NCI-H526 treated with DMSO at 0.1 percent for 48 hours (cell line): ENCODE measurements around the gene SHISAL1.

Source experiments
- DNase-seq: peaks from one replicate; lab custom pipeline; 2025; lab: John Stamatoyannopoulos, UW

SHISAL1 gene

GRCh38 chr22:44312766-44313165 is at the start of gene SHISAL1:
Gene SHISAL1, minus strand, starts transcription at chr22:44312951. Its CDS starts 12,006 bp downstream, at chr22:44300945.
- no peak for DNase-seq

DNA sequence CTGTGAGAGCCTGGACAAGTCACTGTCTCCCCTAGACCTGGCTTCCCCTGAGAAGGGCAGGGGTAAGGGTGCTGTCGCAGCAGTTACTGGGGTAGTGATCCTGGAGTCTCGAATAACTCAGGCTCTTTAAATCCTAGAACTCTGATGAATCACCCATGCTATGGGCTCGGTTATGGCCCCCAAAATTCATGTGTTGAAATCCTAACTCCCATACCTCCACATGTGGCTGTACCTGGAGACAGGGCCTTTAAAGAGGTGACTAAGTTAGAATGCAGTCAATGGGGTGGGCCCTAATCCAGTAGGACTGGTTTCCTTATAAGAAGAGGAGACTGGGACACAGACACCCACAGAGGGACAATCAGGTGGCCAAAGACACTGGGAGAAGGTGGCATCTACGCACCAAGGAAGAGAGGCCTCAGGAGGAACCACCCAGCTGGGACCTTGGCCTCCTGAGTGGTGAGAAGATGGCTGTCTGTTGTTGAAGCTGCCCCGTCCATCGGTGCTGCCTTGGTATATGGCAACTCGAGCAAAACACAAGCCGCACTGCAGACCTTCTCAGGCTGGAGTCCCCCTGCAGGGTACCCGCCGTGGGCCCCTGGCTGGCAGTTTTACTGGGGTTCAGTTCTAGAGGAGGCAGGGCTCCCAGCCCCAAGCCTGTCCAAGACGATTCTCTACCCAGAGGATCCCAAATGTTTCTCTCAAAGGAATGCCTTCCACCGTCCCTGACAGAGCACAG is 48.8 kb upstream of the SHISAL1 start:
- DNase-seq: no peak

- DNase-seq: no peak
Observed at GRCh38 chr22:44360668-44361381, 48.1 kb upstream of the SHISAL1 start.

DNA sequence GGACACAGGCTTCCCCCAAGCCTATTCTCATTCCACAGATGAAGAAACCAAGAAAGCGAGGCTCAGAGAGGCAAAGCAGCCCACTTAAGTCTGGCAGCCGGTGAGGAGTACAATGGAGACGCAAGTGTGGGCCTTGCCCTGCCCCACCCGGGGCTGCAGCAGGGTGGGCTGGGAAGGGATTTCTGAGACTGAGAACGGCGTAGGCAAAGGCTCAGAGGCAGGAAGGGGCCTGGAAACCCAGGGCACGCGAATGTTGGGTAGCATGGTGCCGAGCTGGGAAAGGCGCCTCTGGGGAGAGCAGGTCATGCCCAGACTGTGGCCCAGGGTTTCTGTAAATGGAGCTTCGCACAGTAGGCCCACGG is 47.5 kb upstream of the SHISAL1 start:
- no peak for DNase-seq

DNA sequence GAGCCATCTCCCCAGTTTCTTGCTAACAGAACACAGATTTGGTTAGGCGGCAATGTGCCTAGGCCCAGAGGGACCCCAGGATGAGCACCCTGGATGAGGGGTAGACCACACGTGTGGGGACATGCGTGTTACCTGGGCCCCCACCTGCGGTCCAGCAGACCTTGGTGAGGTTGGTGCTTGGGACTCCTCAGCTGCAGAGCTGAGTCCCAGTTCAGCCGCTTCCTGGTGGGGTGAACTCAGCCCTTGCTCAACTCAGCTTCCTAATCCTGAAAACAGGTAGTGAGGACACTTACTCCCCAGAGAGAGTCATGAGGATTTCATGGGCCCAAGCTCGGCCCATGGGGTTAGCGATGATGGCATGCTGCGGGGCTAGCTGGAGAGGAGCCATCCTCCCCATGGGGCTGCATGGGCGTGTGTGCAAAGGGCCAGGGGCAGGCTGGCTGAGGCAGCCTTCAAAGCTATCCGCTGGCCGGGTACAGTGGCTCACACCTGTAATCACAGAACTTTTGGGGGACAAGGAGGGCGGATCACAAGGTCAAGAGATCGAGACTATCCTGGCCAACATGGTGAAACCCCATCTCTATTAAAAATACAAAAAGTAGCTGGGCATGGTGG is 46.9 kb upstream of the SHISAL1 start:
- DNase-seq: no peak

- no peak for DNase-seq
Observed at GRCh38 chr22:44358709-44359440, 46.1 kb upstream of the SHISAL1 start.

DNA sequence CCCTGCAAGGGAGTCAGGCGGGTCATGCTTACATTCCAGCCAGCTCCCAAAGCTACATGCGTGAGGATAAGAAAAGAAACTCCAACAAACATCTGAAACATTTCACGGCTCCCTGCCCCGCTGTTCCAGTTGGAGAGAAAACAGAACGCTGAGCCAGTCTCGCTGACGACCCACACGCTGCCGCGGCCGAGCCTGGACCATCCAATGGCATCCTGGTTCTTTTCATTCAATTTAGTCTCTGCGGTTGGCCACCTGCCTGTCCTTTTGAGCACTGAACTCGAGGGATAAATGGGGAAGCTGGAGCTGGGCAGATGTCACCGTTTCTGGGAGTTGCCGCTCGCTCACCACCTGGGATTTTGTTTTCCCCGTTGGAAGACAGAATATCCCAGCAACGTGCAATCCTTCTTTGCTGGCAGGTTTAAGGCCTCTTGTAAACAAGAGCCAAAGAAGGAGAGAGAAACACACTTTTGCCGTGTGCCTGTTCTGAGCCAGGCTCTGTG is 45.3 kb upstream of the SHISAL1 start:
- DNase-seq: no peak

DNA sequence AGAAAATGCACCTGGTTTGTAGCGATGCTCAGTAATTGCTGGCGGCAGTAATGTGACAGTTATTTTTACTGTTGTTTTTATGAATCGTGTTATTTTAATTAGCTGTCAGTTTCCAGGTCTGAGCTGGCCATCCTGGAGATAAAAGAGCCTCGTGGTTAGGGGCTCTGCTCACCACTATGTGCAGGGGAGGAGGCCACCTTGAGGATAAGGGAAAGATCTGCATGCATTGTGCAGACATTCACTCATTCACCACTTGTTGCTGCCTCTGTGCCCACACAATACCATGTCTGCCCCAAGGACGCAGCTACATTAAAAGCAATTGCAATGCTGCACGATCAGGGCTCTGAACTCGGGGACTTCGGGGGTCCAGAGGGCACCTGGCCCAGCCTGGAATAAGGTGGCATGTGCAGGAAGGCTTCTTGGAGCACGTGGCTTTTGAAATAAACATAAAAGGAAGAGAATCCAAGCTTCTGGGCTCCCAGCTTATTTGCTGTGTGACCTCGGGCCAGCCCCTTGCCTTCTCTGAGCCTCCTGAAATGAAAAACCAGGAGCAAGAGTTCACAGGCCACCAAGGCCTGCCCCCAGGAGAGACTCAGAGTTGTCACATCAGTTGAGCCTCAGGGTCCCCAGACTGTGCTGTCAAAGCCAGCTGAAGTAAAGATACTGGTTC is 44.7 kb upstream of the SHISAL1 start:
- no peak for DNase-seq

DNA sequence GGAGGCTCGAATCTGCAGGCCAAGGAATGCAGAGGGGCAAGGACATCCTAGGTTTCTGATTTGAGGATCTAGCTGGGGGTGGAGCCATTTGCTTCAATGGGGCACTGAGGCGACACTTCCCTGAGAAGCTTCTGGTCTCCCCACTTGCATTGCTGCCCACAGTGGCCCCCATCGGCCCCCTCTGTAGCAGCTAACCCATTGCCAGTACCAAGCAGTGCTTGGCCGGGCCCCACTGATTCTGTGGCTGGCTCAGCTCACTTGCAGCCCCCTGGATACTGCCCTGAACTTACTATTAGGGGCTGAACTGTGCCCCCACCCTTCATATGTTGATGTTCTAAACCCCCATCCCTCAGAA is 42.9 kb upstream of the SHISAL1 start:
- DNase-seq: no peak

GRCh38 chr22:44354288-44354687 is 41.5 kb upstream of the SHISAL1 start:
- no peak for DNase-seq

DNA sequence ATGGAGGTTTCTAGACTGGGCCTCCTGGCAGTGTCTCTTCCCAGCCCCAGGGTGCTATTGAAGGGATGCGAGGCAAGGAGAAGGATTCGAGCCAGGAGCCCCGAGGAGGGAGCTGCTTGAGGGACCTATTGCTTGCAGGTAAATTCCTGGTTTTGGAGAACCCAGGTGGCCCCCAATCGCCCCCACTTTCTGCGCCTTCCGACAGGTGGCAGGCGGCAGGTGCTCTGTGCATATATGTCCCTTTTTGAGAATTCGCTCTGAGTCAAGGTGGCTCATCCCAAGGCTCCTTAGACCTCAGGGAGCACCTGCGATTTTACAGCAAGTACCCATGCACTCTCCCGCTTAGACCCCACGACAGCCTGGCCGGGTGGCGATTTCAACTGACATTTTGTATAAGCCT is 40.3 kb upstream of the SHISAL1 start:
- no peak for DNase-seq

DNA sequence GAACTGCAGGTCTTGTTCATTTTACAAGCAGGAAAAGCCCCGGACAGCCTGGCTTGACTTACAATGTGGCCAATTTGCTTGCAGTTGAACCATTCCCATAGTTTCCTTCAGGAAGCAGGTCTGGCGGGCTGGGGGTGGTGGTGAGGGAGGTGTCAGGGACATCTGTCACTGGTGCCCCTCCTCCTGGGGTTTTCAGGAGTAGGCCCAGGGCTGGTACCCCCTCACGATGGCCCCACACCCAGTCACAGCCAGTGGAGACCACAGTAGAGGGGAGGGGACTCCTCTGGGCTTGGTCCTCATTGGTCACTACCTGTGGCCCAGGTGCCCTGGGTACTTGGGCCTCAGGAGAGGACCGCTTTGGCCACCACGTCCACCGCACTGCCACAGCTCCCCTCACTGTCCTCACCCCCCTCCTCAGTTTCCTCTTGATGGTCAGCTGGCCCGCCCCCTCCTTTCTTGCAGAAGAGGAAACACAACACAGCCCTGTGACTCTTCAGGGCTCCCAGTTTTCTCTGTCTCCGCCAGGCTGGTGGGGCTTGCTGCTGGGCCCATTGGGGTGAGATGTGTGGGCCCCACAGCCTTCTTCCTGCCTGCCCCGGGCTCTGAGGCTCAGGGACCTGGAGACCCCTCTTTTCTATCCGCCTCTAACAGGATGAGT is 39.8 kb upstream of the SHISAL1 start:
- DNase-seq: no peak

GRCh38 chr22:44351685-44352377 is 39.1 kb upstream of the SHISAL1 start:
- no peak for DNase-seq

DNA sequence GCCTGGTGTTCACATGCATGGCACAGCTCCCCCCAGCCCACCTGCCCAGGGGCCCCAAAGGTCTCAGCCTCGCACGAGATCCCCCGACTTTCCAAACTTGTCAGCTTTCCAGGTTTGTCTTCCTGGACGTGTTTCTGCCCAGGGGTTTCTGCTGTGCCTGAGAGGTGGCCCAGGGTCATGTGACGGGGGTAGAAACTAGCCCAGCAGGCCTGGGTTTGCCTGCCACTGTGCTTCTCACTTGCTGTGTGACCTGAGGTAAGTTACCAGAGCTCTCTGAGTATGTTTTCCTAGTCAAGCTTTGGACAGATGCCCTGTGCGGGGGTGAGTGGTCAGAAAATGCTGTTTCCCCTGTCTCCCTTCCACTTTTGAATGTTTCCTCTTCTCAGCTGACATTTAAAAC is 38.3 kb upstream of the SHISAL1 start:
- DNase-seq: no peak

GRCh38 chr22:44349594-44349993 is 36.8 kb upstream of the SHISAL1 start:
- no peak for DNase-seq

GRCh38 chr22:44348971-44349560 is 36.3 kb upstream of the SHISAL1 start:
- DNase-seq: no peak

GRCh38 chr22:44347549-44347948 is 34.8 kb upstream of the SHISAL1 start:
- no peak for DNase-seq

GRCh38 chr22:44347080-44347479 is 34.3 kb upstream of the SHISAL1 start:
- DNase-seq: no peak

GRCh38 chr22:44345872-44346271 is 33.1 kb upstream of the SHISAL1 start:
- DNase-seq: no peak

DNA sequence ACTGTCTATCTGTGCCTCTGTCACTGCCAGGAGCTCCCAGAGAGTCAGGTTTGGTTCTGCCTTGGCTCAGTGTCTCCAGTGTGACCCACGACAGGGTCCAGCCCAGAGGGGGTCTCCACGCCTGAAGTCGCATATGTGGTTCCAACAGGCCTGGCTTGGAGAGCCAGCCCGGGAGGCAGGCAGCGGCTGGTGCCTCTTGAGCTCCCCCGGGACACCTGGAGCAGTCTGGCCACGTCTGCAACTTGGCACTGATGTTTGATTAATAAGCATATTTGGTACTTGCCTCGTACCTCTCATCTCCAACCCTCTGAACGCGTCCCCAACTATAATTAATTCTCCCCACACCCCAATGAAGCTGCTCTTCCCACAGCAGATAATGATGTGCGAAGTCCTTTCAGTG is 31.7 kb upstream of the SHISAL1 start:
- no peak for DNase-seq
